GM19372 (cell line): ENCODE results near the gene MARS1.
"Not testable (repeated sequence)": the region's sequence is repeated elsewhere in the genome, so short reads cannot be mapped to it uniquely, and the experiment has no call there.

Experiments used
- ATAC-seq: cut with Tn5 transposase; IDR thresholded peaks from one replicate; pipeline ENCODE4 v1.9.1; 2021; ENCODE audit warnings: mild to moderate bottlenecking, low read depth, moderate library complexity; ENCODE audit not compliant: unreplicated experiment

MARS1 gene

GRCh38 chr12:57489157-57489641, 1.3 kb downstream of the MARS1 start:
- ATAC-seq: no peak

GRCh38 chr12:57490126-57490525, 2.3 kb downstream of the MARS1 start:
- no peak for ATAC-seq

GRCh38 chr12:57491393-57492280, 3.8 kb downstream of the MARS1 start:
- no peak for ATAC-seq

- ATAC-seq: not testable (repeated sequence)
Measured at GRCh38 chr12:57495051-57495701, 7.3 kb downstream of the MARS1 start.

GRCh38 chr12:57496822-57497221, 9.0 kb downstream of the MARS1 start:
- no peak for ATAC-seq

- ATAC-seq: no peak
Measured at GRCh38 chr12:57497223-57498131, 9.6 kb downstream of the MARS1 start.

- ATAC-seq: no peak
Measured at GRCh38 chr12:57498132-57498502, 10.2 kb downstream of the MARS1 start.

- ATAC-seq: no peak
Measured at GRCh38 chr12:57498571-57498970, 10.7 kb downstream of the MARS1 start.

- no peak for ATAC-seq
Measured at GRCh38 chr12:57500213-57500612, 12.3 kb downstream of the MARS1 start.

- not testable (repeated sequence) for ATAC-seq
Measured at GRCh38 chr12:57502311-57502969, 14.6 kb downstream of the MARS1 start.

GRCh38 chr12:57506541-57506940, 18.7 kb downstream of the MARS1 start:
- ATAC-seq: not testable (repeated sequence)

- ATAC-seq: not testable (repeated sequence)
Measured at GRCh38 chr12:57507796-57508195, 19.9 kb downstream of the MARS1 start.

- ATAC-seq: no peak
Measured at GRCh38 chr12:57511161-57511560, 23.3 kb downstream of the MARS1 start.

- no peak for ATAC-seq
Measured at GRCh38 chr12:57511588-57512325, 23.9 kb downstream of the MARS1 start.

GRCh38 chr12:57512665-57513064, 24.8 kb downstream of the MARS1 start:
- ATAC-seq: no peak

- no peak for ATAC-seq
Measured at GRCh38 chr12:57513266-57513665, 25.4 kb downstream of the MARS1 start.

- ATAC-seq: not testable (repeated sequence)
Measured at GRCh38 chr12:57513677-57514076, 25.8 kb downstream of the MARS1 start.

- ATAC-seq: not testable (repeated sequence)
Measured at GRCh38 chr12:57514246-57514645, 26.4 kb downstream of the MARS1 start.

- no peak for ATAC-seq
Measured at GRCh38 chr12:57514720-57515407, 27.0 kb downstream of the MARS1 start.
